HG02588 (cell line): ENCODE measurements around the gene CERS5.
"Not testable (repeated sequence)": the region's sequence is repeated elsewhere in the genome, so short reads cannot be mapped to it uniquely, and the experiment has no call there.

Experiments used
- ATAC-seq: cut with Tn5 transposase; IDR thresholded peaks from one replicate; pipeline ENCODE4 v1.9.1; 2021; ENCODE audit warnings: mild to moderate bottlenecking, moderate library complexity; ENCODE audit not compliant: unreplicated experiment

CERS5 gene

DNA sequence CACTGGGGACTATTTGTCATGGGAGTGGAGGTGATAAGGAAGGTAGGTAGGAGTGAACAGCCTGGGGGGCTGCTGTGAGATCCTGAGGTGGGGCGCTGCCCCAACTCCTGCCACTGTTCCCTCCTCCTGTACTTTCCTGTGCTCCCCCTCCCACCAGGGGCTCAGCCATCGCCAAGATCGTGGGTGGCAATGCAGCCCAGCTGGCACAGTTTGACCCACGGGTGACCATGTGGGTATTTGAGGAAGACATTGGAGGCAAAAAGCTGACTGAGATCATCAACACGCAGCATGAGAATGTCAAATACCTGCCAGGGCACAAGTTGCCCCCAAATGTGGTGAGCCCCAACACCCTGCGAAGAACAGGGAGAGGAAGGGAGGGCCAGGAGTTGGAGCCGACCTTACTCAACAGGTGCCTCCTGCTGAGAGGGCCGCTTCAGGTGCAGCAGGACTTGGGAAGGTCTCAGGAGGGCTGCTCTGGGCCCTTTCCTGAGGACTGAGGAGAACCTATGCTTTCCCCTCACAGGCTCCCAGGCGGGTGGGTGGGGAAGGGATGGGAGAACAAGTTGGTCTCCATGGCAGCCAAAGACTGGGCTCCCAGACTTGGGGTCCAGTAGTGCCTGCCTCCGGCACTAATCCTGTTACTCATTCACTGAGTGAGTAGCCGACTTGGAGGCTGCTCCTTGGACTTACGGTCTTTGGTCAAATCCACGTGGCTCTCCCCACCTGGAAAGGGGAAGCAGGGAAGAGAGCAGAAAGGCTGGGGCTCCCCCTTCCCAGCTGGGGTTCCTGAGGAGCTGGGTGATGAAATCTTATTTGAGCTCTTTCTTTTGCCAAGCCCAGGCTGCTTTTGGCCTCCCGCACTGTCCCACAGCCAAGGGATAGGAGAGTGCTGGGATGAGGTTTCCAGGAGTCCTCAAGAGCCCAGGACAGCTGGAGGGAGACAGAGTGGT lies 62.5 kb downstream of the CERS5 start:
- no peak for ATAC-seq

DNA sequence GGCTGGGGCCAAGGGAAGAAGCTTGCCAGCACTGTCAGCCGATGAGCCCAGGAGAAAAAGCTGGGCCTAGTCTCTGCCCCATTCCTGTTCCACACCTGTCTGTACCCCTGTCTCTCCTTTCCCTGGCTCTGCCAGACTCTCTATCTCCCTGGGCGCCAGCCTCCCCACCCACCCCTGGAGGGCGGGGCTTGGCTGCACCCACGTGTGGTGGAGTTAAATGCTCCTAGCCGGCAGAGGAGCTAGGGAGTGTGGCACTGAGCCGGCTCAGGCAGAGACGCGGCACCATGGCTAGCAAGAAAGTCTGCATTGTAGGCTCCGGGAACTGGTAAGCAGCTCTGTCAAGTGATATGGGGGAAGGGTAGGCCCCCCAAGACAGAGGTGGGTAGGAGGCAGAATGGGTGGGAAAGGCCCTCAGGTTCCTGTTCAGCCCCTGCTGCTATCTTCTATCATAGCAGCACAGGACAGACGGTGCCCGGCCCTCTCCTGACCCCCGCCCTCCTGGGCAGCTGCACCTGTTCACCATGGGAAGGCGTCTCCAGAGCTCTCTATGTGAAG lies 63.3 kb downstream of the CERS5 start, which contains the start of gene GPD1:
GPD1 (plus strand) TSS at position 242 of the 555 bp plus-strand sequence; CDS start at position 285, 43 bp downstream.
- no peak for ATAC-seq

DNA sequence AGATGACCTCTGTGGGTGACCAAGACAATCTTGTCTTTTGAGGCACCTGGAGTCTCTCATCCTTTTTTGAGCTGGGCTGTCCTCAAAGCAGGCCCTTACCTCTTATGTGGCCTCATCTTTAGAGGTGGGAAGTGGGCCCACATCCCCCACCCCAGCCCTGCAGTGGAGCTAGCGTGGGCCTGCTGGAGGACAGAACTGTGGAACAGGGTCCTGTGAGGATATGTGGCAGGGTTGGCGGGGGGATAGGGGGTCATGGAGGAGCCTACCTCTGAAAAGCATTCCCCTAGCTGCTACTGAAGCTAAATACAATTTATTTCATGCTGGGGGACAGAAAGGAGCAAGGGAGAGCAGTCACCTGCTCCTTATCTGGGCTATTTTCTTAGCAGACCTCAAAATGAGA lies 63.8 kb downstream of the CERS5 start:
- no peak for ATAC-seq

DNA sequence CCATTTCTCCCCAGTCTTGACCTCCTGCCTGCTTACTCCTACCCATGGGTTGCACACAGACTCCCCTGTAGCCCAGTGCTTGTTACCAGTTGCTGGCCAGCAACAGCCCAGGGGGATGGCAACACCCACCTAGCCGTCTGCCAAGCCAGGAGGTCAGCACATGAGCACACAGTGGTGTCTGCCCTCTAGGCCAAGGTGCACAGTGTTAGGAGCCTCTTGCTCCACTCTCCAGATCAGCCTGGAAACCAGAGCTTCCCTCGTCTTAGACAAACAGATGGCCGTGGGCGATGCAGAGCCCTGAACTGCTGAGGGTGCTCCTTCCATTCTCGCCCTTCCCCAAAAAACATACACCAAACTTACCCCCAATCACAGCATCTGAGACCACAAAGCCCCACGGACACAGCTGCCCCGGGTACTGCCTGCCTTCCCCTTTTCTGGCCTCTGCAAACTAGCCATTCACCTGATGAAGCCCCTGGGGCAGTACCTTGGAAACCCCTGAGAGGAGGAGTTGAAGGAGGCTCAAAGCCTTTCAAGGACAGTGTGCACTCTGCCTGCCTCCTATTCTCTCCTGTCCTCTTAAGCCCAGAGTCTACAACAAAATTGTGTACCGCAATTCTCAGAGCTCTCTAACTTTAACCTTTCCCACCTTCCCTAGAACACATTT lies 64.4 kb downstream of the CERS5 start:
- ATAC-seq: no peak

DNA sequence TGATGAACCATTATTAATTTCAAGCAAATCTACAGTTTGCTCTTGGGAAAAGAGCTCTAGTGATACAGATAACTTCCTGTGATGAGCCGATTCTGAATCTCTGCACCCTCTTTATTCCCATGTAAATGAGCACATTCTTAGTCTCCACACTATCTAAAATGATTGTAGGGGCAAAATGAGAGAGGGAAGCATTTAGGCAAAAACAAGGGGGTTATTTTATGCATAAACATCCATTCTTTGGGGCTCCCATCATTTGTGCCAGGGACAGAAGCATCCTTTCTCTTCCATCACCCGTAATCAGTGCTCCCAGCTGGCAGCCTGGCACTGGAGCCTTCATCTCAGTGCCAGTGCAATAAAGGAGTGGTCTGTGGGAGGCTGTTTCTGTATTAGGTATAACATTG lies 65.0 kb downstream of the CERS5 start:
- ATAC-seq: no peak

DNA sequence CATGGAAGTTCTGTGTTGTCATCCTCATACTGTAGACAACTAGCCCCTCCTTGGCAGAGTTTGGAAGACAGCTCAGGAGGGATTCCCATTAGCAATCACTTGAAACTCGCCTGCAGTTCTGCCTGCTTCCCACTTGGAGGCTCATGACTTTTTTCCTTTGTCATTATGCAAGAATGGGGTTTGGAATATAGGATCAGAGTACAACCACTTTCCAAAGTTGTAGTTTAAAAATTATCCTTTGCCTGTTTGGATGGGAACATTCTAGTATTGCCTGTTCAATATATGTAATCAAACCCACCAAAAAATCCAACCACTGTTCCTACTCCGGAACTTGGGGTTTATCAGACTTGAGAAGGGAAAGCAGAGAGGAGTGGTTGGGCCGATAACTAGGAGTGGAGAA lies 65.5 kb downstream of the CERS5 start:
- ATAC-seq: no peak

DNA sequence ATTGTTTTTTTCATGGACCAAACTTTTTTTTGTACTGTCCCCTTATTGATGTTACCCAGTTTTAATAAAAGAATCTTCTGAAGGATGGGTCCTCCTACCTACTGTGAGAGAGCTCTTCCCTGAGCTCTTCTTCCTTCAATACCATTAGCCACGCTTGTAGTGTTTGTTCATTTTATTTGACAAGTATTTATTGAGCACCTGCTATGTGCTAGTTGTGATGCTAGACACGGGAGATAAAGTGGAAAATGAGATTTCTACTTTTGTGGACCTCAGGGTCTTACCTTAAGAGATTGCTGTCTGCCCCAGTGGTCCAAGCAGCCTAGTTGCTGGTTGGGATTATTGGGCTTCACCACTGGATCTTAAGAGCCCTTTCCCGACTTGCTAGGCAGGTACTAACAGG lies 66.6 kb downstream of the CERS5 start:
- no peak for ATAC-seq

DNA sequence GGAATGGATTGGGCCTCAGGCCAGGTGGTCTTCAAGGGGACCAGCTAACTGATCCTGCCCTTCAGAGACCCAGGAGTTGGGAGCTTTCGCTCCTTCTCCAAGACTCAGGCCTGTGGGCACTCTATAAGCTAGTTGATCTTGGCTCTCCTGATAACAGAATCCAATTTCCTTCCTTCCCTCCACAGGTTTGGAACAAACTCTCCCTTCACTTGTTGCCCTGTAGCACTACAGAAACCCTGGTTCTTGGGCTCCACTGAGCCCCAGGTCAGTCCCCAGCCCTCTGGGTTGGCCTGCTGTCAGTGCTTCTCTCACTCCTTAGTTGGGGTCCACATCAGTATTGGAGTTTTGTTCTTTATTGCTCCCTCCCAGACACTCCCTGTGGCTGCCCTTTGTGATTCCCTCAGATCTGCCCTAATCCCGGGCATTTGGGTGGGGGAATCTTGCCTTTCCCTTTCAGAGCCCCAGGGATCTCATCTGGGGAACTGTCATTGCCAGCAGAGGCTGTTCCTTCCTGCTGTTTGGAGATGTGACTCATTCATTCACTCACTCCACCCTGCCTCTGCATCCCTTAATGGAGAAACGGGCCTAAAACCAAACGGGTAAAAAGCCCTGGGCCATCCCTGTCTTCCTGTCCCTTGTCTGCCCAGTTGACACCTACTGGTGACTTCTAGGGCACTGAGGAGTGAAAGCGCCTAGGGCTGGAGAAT lies 67.7 kb downstream of the CERS5 start:
- ATAC-seq: no peak

DNA sequence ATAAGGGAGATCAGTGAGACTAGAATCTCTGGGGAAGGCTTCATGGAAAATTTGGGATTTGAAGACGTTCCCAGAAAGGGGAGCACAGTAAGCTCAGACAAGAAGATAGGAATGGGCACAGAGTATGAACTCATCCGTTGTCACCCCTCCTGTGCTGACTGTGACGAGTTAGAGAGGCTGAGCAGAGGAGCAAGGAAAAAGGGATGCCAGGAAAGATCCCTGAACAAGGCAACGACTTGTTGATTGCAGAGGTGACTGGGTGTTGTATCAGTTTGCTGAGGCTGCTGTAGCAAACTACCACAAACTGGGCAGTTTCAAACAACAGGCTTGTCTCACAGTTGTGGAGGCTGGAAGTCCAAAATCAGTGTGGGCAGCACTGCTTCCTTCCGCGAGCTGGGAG lies 69.2 kb downstream of the CERS5 start:
- no peak for ATAC-seq

DNA sequence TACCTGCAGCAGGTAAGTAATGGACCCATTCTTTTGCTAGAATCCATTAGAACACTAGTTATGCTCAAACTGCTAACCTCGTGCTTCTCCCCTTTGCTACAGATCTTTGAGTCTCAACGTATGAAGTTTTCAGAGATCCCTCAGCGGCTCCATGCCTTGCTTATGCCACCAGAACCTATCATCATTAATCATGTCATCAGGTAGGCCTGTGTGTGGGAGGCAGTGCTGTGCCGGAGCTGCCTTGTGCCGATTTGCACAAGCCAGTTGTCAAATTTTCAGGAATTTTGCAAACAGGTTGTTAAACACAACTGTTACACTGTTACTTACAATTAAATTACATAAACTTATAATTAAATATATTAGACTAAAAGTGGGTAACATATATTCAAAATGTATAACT lies 76.8 kb downstream of the CERS5 start:
- ATAC-seq: no peak

DNA sequence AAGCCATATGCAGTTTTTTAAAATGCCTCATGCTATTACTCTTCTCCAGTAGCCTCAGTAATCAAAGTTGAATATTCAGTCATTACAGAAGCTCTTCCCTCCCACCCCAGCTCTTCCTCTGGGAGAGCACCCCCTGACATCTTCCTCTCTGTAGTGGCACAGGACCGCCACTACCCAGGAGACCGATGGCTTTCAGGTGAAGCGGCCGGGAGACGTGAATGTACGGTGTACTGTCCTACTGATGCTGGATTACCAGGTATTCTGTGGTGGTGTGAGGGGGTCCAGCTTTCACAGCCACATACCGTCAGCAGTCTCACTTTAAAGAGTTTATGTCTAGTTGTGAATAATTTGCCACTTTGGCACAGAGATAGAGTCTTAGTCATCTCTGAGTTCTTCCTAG lies 77.4 kb downstream of the CERS5 start:
- ATAC-seq: no peak

DNA sequence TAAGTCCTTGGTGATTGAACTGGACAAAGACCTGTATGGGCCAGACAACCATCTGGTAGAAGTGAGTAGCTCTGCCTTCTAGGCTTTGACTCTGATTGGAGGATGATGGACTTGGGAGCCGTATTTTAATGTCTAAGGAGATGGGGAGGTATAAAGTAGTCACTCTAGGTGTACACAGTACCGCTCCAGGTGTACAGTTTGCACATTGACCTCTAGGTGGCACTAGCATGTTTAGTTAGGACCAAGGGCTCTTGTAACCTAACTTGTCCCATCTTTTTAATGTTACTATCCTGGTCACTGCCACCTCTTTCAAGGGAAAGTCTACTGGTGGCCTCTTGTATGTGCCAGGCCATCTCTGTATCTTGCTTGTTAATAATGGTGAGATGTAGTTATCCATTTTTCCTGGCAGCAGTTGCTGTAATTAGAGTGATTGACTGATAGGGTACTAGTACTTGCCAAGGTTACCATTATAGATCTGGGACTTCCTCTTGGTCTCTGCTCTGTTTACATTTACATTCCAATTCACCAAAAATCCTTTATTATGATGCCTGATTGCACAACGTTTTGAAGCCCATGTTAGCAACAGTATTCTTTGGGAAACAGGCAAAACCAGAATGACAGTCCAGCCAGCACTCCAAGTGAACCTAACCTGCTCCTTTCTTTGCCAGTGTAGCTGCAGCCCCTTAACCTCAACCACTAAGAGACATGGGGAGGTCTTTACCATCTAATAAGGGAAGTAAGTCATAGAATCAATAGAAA lies 78.4 kb downstream of the CERS5 start:
- no peak for ATAC-seq

DNA sequence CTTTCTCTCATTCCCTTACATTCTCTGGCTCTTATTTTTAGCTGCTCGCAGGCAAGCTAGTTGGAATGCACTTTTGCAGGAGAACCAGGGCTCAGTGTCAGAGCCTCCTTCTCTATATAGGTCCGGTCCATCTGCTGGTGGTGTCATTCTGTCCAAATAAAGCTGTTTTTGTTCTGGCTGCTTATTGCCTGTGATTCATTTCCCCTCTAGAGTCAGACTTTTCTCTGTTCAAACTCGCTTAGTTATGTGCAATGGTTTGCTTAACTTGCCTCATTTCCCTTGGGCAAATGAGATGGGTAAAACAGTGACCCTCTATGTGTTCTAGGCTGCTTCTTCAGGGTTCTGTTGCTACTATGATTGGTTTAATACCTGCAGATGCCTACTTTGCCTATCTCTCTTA lies 79.2 kb downstream of the CERS5 start:
- no peak for ATAC-seq

DNA sequence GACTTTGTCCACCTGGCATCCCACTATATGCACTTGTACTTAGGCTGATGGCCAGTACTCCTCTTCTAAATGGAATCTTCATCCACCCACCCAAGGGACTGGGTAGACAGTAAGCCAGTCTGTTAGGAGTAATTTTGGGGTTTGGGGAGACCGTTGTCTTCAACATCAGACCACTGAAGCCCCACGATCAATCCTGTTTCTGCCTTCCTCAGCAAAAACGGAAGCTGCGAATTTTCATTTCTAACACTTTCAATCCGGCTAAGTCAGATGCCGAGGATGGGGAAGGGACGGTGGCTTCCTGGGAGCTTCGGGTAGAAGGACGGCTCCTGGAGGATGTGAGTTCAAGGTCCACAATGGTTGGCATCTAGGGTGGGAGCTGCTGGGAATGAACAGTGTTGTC lies 80.0 kb downstream of the CERS5 start:
- no peak for ATAC-seq

DNA sequence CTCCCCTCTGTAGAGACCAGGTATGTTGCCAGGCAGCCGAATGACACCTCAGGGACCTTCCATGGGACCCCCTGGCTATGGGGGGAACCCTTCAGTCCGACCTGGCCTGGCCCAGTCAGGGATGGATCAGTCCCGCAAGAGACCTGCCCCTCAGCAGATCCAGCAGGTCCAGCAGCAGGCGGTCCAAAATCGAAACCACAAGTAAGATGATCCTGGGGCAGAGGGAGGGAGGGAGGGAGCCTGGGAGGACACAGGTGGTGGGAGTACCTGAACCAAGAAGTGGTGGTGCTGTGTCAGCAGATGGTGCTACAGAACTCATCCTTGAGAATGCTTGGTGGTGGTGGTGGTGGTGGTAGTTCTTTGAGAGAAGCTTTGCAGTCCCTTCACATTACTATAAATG lies 81.0 kb downstream of the CERS5 start:
- no peak for ATAC-seq

DNA sequence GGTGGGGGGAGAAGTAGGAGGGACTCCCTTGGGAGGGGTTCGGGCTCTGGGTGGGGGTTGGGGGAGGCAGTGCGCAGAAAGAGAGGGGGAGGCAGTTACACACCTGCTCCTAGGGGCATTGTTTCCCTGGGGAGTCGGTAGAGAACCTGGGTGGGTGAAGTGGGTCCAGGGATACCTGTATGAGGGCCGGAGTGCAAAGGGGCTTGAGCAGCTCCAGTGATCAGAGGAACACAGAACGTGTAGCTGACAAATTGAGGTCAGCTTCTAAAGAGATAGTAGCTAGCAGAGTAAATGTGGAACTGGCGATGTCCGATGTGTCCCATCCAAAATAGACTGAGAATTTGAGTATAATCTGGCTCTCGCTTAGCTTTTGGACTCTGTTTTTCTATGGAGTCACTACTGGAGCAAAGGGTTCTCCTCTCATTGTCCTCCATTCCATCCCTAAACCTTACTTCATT lies 81.5 kb downstream of the CERS5 start:
- peak; percentile 4 for ATAC-seq

DNA sequence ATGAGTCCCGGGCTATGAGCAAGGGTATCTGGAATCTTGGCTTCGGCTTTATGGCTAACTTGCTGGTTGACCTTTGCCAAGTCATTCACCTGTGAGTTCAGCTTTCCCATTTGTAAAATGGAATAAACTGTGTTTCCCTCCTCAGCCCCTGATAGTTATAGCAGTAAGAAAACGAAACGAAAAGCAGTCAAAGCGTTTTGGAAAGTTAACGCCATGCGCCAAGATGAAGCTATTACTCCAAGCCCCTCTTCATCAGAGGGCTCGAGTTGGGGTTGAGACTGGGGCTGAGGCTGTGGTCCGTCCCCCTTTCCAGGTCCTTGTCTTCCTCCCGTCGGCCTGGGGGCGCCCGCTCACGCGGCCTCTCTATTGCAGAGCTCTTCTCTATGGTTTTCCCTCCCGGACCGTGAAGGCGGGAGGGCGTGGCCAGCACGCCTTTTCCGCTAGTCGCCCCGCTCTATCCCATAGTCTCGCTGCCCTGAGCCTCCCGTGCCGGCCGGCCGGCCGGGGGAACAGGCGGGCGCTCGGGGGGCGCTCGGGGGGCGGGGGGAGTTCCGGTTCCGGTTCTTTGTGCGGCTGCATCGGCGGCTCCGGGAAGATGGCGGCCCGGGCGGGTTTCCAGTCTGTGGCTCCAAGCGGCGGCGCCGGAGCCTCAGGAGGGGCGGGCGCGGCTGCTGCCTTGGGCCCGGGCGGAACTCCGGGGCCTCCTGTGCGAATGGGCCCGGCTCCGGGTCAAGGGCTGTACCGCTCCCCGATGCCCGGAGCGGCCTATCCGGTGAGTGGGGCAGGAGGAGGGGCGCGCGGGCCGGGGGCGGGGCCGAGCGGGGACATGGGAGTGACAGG lies 82.2 kb downstream of the CERS5 start, which contains the start of gene SMARCD1:
SMARCD1 (plus strand) TSS at position 568 of the 840 bp plus-strand sequence; CDS start at position 596, 28 bp downstream.
- ATAC-seq: peak; percentile 80

DNA sequence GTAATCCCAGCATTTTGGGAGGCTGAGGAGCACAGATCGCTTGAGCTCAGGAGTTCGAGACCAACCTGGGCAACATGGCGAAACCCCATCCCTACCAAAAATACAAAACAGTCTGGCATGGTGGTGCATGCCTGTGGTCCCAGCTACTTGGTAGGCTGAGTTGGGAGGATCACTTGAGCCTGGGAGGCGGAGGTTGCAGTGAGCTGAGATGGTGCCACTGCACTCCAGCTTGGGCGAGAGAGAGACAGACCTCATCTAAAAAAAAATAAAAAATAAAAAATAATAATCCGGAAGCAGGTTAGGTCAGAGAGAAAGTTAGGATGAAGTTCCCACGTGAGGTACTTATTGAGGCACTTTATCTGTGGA lies 82.8 kb downstream of the CERS5 start:
- ATAC-seq: not testable (repeated sequence)

DNA sequence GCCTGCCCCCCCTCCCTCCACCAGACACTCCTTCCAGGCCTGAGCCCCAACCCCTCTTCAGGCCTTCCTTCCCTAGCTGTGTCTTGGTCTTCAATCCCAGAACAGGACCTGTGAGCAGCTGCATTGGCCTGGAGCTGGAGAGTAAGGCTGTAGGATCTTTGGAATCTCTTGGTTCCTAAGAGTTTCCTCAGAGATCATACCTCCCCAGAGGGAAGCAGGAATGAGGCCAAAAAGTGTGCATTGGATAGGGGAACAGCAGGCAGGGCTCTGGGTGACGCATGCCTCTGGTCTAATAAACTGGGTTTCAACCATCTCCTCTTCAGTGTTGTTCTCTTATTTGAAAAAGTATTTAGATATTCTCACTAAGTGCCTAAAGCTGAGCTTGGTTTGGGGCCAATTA lies 83.9 kb downstream of the CERS5 start:
- no peak for ATAC-seq
